GM12864 (cell line): ENCODE results near the gene NYAP2.

Experiments
- DNase-seq: peaks from one replicate; pipeline ENCODE4 v3.0.0-alpha.2; 2011; ENCODE audit warnings: low read depth
- H3K4me3 ChIP-seq: 2 replicates; pipeline ENCODE4 v1.5.1; 2011; ENCODE audit warnings: mild to moderate bottlenecking, low read depth, low read length, control low read depth
- CTCF ChIP-seq: IDR thresholded peaks from 2 replicates; pipeline ENCODE4 v1.5.1; 2011; ENCODE audit warnings: low read depth, mild to moderate bottlenecking, moderate library complexity, low read length, control low read depth, inconsistent platforms; ENCODE audit errors: missing control alignments

The NYAP2 gene

GRCh38 chr2:225650041-225650440, 250.5 kb downstream of the NYAP2 start:
- no peak overlapping the region for H3K4me3 ChIP-seq
- DNase-seq, result no peak
- TF ChIP-seq CTCF, result no peak

GRCh38 chr2:225660262-225661131, 261.0 kb downstream of the NYAP2 start:
- TF ChIP-seq CTCF, result peak; percentile 77
- DNase-seq, result peak; percentile 27
- H3K4me3 ChIP-seq, result no peak overlapping the region

GRCh38 chr2:225662101-225662500, 262.6 kb downstream of the NYAP2 start:
- TF ChIP-seq CTCF, result no peak
- H3K4me3 ChIP-seq, result no peak overlapping the region
- DNase-seq, result no peak

GRCh38 chr2:225667445-225667844, 267.9 kb downstream of the NYAP2 start:
- no peak overlapping the region for H3K4me3 ChIP-seq
- no peak for TF ChIP-seq CTCF
- no peak for DNase-seq

GRCh38 chr2:225668606-225669266, 269.2 kb downstream of the NYAP2 start:
- peak; percentile 79 for TF ChIP-seq CTCF
- no peak overlapping the region for H3K4me3 ChIP-seq
- DNase-seq, result peak; percentile 18

GRCh38 chr2:225670111-225670974, 270.8 kb downstream of the NYAP2 start:
- no peak for TF ChIP-seq CTCF
- no peak for DNase-seq
- no peak overlapping the region for H3K4me3 ChIP-seq
